CD4-positive, alpha-beta T cell (primary cell): ENCODE results near the gene CHCHD2. TPM values are rescaled to one million over a fixed set of nuclear protein-coding genes. Genes with fewer than 3 reads are reported as not detected.

ENCODE experiments used
- ATAC-seq: fragments of 200-7000 bp; cut with Tn5 transposase; one replicate; pipeline ENCODE4 v1.10.0; 2022; ENCODE audit warnings: mild to moderate bottlenecking; ENCODE audit not compliant: poor library complexity
- CTCF ChIA-PET: fragments of 350-600 bp; sonication (Branson Sonifier 250); formaldehyde crosslinking; loops from one replicate; lab custom pipeline; 2021; ENCODE audit warnings: antibody characterized with exemption, inconsistent platforms; lab: Charles Lee
- POLR2A ChIA-PET: fragments of 350-600 bp; sonication (Branson Sonifier 250); formaldehyde crosslinking; loops from one replicate; lab custom pipeline; 2021; ENCODE audit warnings: antibody characterized with exemption, inconsistent platforms; lab: Charles Lee
- DNase-seq, 14 experiments: peaks; one replicate each; pipeline ENCODE4 v3.0.0-alpha.2; 2013 to 2020; ENCODE audit warnings: mixed read lengths in 2 of 14
- H3K27ac ChIP-seq, 2 donors: one replicate each; pipeline versions ENCODE4 v1.5.1 to v1.7.0; 2013; ENCODE audit warnings: low read length in 2 of 2, low read depth in 1 of 2, mild to moderate bottlenecking in 1 of 2
- H3K27me3 ChIP-seq, 2 experiments: 1 replicate in 1 of 2; 2 replicates in 1 of 2; pipeline versions ENCODE4 v1.6.1 to v1.7.0; 2013; ENCODE audit warnings: low read length in 2 of 2, control low read depth in 1 of 2, mild to moderate bottlenecking in 1 of 2, moderate library complexity in 1 of 2; ENCODE audit not compliant: insufficient read depth in 2 of 2, control insufficient read depth in 1 of 2
- H3K36me3 ChIP-seq: one replicate; pipeline ENCODE4 v1.6.1; 2013; ENCODE audit warnings: low read length, control low read depth; ENCODE audit not compliant: insufficient read depth
- H3K4me1 ChIP-seq: one replicate; pipeline ENCODE4 v1.6.1; 2013; ENCODE audit warnings: low read length, control low read depth; ENCODE audit not compliant: insufficient read depth
- H3K4me3 ChIP-seq: one replicate; pipeline ENCODE4 v1.5.1; 2013; ENCODE audit warnings: mild to moderate bottlenecking, low read length, moderate library complexity
- H3K9me3 ChIP-seq, 2 experiments: 1 replicate in 1 of 2; 2 replicates in 1 of 2; pipeline versions ENCODE4 v1.6.1 to v1.7.0; 2013; ENCODE audit warnings: low read length in 2 of 2, mild to moderate bottlenecking in 2 of 2, control low read depth in 1 of 2, moderate library complexity in 1 of 2; ENCODE audit not compliant: control insufficient read depth in 1 of 2, insufficient read depth in 1 of 2
- H3K27ac Mint-ChIP-seq: one replicate; pipeline ENCODE4 v1.8.0; 2020; ENCODE audit warnings: mixed read lengths
- H3K27me3 Mint-ChIP-seq: one replicate; pipeline ENCODE4 v1.8.0; 2021; ENCODE audit warnings: mixed read lengths
- H3K36me3 Mint-ChIP-seq: one replicate; pipeline ENCODE4 v1.8.0; 2021; ENCODE audit warnings: low read depth, mixed read lengths
- H3K4me1 Mint-ChIP-seq: one replicate; pipeline ENCODE4 v1.8.0; 2021; ENCODE audit warnings: low read depth, mixed read lengths
- H3K4me3 Mint-ChIP-seq: one replicate; pipeline ENCODE4 v1.8.0; 2020; ENCODE audit warnings: mild to moderate bottlenecking, mixed read lengths
- H3K9me3 Mint-ChIP-seq: one replicate; pipeline ENCODE4 v1.8.0; 2020; ENCODE audit warnings: mixed read lengths
- intact Hi-C, 2 experiments: fragments of 100-400 bp; cut with DNase I in 1 of 2; cut with micrococcal nuclease in 1 of 2; formaldehyde crosslinking; loops; one replicate each; pipeline versions ENCODE4 v1.15.1 to v1.9.0; 2023 to 2025; cut with DNase I, micrococcal nuclease
- total RNA-seq, 174 experiments: library from RNA in 2 of 174; stranded (reverse) in 2 of 174; gene quantifications; one replicate each; pipeline ENCODE4 v1.2.3 and lab custom pipeline; 2021 to 2026
- TF ChIP-seq, protein P1 (sequence below): fragments of 200-600 bp; IDR thresholded peaks from one replicate; pipeline ENCODE4 v1.8.0; 2022; ENCODE audit warnings: antibody characterized with exemption, mild to moderate bottlenecking

The CHCHD2 gene
- total RNA-seq, 2 experiments from 2014 or later = 250 to 252 TPM

DNA sequence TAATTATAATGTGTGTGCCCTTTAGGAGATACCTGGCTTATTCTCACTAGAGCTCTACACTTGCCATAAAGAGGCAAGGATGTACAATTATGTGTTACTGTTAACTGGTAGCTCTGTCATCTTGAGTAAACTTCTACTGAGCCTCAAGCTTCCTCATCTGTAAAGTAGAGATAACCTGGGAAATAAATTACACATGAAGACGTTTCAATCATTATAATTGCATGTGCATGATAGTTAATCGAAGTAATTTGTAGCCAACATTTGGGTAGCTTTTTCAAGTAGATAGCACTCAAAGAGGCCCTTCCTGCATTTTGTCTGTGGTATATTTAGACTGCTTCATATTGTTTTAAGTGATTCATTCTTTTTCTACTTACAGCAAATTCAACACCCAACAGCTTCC is 52.3 kb downstream of the CHCHD2 start:
- H3K9me3 Mint-ChIP-seq = no peaks in the 10 kb centered on the region
- Histone ChIP-seq H3K27ac (no peak overlapping the region), H3K9me3 (no peaks in the 10 kb centered on the region), H3K36me3 (peaks cover 59% of the 10 kb centered on the region), H3K27me3 (no peaks in the 10 kb centered on the region), H3K4me1 (peaks cover 27% of the 10 kb centered on the region), H3K4me3 (no peak overlapping the region)
- peaks cover 45% of the 10 kb centered on the region for H3K4me1 Mint-ChIP-seq
- no peaks in the 10 kb centered on the region for H3K27me3 Mint-ChIP-seq
- no peak for ATAC-seq
- TF ChIP-seq, protein P1, sequence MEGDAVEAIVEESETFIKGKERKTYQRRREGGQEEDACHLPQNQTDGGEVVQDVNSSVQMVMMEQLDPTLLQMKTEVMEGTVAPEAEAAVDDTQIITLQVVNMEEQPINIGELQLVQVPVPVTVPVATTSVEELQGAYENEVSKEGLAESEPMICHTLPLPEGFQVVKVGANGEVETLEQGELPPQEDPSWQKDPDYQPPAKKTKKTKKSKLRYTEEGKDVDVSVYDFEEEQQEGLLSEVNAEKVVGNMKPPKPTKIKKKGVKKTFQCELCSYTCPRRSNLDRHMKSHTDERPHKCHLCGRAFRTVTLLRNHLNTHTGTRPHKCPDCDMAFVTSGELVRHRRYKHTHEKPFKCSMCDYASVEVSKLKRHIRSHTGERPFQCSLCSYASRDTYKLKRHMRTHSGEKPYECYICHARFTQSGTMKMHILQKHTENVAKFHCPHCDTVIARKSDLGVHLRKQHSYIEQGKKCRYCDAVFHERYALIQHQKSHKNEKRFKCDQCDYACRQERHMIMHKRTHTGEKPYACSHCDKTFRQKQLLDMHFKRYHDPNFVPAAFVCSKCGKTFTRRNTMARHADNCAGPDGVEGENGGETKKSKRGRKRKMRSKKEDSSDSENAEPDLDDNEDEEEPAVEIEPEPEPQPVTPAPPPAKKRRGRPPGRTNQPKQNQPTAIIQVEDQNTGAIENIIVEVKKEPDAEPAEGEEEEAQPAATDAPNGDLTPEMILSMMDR = no peak
- DNase-seq = no peak
- intact Hi-C loops = loop anchor here in 1 of 2 experiments (1.0 to 5.0 kb wide), 5 partner anchors 8 to 687 kb away; partner anchors contain the start of genes CHCHD2, LANCL2, MRPS17 and ZNF713
- CTCF ChIA-PET = no interaction called here
- H3K4me3 Mint-ChIP-seq = peak overlapping the region; percentile 63
- H3K27ac Mint-ChIP-seq = peak overlapping the region; percentile 83
- peaks cover 63% of the 10 kb centered on the region for H3K36me3 Mint-ChIP-seq
- POLR2A ChIA-PET = interaction anchor here (2.0 to 3.3 kb wide), 2 partner anchors 10 to 20 kb away, joined by 5 to 17 read pairs; partner anchors contain the start of gene SUMF2

DNA sequence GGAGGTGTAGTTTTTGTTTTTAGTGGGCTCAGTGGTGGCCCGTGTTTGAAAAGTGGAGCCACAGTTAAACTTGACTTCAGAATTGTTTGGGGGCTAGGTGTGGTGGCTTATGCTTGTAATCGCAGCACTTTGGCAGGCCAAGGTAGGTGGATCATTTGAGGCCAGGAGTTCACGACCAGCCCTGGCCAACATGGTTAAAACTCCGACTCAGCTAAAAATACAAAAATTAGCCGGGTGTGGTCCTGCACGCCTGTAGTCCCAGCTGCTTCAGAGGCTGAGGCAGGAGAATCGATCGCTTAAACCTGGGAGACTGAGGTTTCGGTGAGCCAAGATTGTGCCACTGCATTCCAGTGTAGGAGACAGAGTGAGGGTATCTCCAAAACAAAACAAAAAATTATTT is 52.9 kb downstream of the CHCHD2 start:
- Histone ChIP-seq H3K9me3 (no peaks in the 10 kb centered on the region), H3K27me3 (no peaks in the 10 kb centered on the region), H3K4me3 (no peak overlapping the region), H3K4me1 (peaks cover 27% of the 10 kb centered on the region), H3K27ac (no peak overlapping the region), H3K36me3 (peaks cover 54% of the 10 kb centered on the region)
- Mint-ChIP-seq H3K4me1 (peaks cover 51% of the 10 kb centered on the region), H3K36me3 (peaks cover 57% of the 10 kb centered on the region), H3K27me3 (no peaks in the 10 kb centered on the region), H3K9me3 (no peaks in the 10 kb centered on the region), H3K27ac (peak overlapping the region; percentile 83), H3K4me3 (peak overlapping the region; percentile 82)
- ATAC-seq (no peak), DNase-seq (no peak)
- ChIA-PET POLR2A (interaction anchor here (2.0 to 3.3 kb wide), 2 partner anchors 11 to 19 kb away, joined by 5 to 17 read pairs; partner anchors contain the start of gene SUMF2), CTCF (no interaction called here)
- intact Hi-C loops = loop anchor here in 1 of 2 experiments (1.0 to 5.0 kb wide), 5 partner anchors 9 to 686 kb away; partner anchors contain the start of genes CHCHD2, LANCL2, MRPS17 and ZNF713
- TF ChIP-seq, protein P1 = no peak

Other genes with a start within 250 kb of the CHCHD2 start
- not detected for gene SEPTIN14, start 243.7 kb downstream of the CHCHD2 start, total RNA-seq
- gene ZNF713, start 219.0 kb downstream of the CHCHD2 start, total RNA-seq = 1 to 10 TPM; 1.3 to 1.8 TPM
- gene MRPS17, start 154.6 kb downstream of the CHCHD2 start, total RNA-seq = 1 to 10 TPM; 6.7 to 6.9 TPM
- 10 to 100 TPM; 40.7 to 45.9 TPM for gene NIPSNAP2, start 141.9 kb downstream of the CHCHD2 start, total RNA-seq
- gene PSPH, start 55.0 kb downstream of the CHCHD2 start, total RNA-seq = 1 to 10 TPM; 1.2 to 1.9 TPM
- 10 to 100 TPM; 31.8 to 33.0 TPM for gene CCT6A, start 54.7 kb downstream of the CHCHD2 start, total RNA-seq
- gene SUMF2, start 42.2 kb downstream of the CHCHD2 start, total RNA-seq = 100 to 1,000 TPM in 1 of 2 experiments, 10 to 100 TPM in 1; 95.8 to 102 TPM
- 10 to 100 TPM in 1 of 2 experiments, 1 to 10 TPM in 1; 9.7 to 11.5 TPM for gene PHKG1, start 13.5 kb downstream of the CHCHD2 start, total RNA-seq
- not detected for gene NUPR2, start 9.9 kb upstream of the CHCHD2 start, total RNA-seq